ENCODE data around the gene CEND1.

- TF ChIP-seq, protein P1, sequence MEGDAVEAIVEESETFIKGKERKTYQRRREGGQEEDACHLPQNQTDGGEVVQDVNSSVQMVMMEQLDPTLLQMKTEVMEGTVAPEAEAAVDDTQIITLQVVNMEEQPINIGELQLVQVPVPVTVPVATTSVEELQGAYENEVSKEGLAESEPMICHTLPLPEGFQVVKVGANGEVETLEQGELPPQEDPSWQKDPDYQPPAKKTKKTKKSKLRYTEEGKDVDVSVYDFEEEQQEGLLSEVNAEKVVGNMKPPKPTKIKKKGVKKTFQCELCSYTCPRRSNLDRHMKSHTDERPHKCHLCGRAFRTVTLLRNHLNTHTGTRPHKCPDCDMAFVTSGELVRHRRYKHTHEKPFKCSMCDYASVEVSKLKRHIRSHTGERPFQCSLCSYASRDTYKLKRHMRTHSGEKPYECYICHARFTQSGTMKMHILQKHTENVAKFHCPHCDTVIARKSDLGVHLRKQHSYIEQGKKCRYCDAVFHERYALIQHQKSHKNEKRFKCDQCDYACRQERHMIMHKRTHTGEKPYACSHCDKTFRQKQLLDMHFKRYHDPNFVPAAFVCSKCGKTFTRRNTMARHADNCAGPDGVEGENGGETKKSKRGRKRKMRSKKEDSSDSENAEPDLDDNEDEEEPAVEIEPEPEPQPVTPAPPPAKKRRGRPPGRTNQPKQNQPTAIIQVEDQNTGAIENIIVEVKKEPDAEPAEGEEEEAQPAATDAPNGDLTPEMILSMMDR (conservative IDR thresholded peaks at IDR 0.05), result no peak
- TF ChIP-seq EZH2 (IDR thresholded peaks at IDR 0.05; ENCODE audit: low read depth), result no peak
Measured at GRCh38 chr11:776263-776560, 13.7 kb downstream of the CEND1 start.

All from PC-9 (cell line).